Measurements from ENCODE around the gene DPP6. TPM values are rescaled to one million over a fixed set of nuclear protein-coding genes. Genes with fewer than 3 reads are reported as not detected.
"Not testable (repeated sequence)": the region's sequence is repeated elsewhere in the genome, so short reads cannot be mapped to it uniquely, and the experiment has no call there.

The DPP6 gene
- total RNA-seq, 4 donors from 2014 or later, result 1.8 to 33.7 (median 6.4) TPM

DNA sequence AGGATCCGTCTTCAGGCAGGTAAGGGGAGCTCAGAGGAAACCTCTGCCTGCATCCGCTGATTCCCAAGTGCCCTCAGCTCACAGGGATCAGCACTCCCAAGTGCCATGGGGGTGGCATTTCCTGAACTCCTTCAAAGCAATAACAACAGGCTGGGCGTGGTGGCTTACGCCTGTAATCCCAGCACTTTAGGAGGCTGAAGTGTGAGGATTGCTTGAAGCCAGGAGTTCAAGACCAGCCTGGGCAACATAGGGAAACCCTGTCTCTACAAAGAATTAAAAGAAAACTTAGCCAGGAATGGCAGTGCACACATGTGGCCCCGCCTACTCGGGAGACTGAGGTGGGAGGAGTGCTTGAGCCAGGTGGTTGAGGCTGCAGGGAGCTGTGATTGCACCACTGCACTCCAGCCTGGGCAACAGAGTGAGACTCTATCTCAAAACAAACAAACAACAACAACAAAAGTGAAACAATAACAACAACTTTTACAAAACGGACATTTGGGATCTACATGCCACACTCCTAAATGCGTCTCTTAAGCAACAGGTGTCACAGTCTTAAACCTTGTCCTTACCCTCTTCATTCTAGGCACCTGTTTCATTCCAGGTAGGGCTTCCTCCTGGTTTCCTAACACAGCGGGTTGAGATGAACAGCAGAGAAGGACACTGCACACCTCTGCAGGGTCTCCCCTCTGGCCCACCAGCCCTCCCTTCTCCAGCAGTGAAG lies 877.0 kb downstream of the DPP6 start:
- H3K27ac ChIP-seq, result peak overlapping the region; percentile 87 to 95 (median 91)
- H3K4me1 ChIP-seq, result peaks cover 0 to 9% (median 7%) of the 10 kb centered on the region in 4 donors
- peak; percentile 39 for DNase-seq
- intact Hi-C loops (cut with DNase I; ENCODE audit: low total_unique reads) (loop anchor here (10.0 kb wide), 1 partner anchor 416 kb away; no protein-coding TSS in a partner anchor), in situ Hi-C loops (cut with MboI; ENCODE audit: low pct_ligation_motif_present in 1 of 4, low pct_unique_long_range_greater_than_20kb in 1 of 4, low sequenced_read_pairs in 3 of 4) (loop anchor here in 2 of 4 donors (10.0 kb wide), 1 partner anchor 416 kb away; no protein-coding TSS in a partner anchor)
- H3K27me3 ChIP-seq, result no peaks in the 10 kb centered on the region
- WGBS, 2 donors (ENCODE audit: low coverage in 1 of 2), result 42 to 48% methylated on average over 5 to 9 of the region's 9 CpGs
- peak overlapping the region; percentile 33 to 81 (median 48) for H3K4me3 ChIP-seq
- H3K9me3 ChIP-seq, result peaks cover 4 to 5% of the 10 kb centered on the region in 2 donors
- TF ChIP-seq EP300 (IDR thresholded peaks at IDR 0.05; ENCODE audit: low read depth), result no peak
- TF ChIP-seq POLR2AphosphoS5 (IDR thresholded peaks at IDR 0.05), result peak in 1 of 3 donors; percentile 5
- peak; percentile 1 for TF ChIP-seq POLR2A (IDR thresholded peaks at IDR 0.05)
- no peaks in the 10 kb centered on the region for H3K36me3 ChIP-seq

DNA sequence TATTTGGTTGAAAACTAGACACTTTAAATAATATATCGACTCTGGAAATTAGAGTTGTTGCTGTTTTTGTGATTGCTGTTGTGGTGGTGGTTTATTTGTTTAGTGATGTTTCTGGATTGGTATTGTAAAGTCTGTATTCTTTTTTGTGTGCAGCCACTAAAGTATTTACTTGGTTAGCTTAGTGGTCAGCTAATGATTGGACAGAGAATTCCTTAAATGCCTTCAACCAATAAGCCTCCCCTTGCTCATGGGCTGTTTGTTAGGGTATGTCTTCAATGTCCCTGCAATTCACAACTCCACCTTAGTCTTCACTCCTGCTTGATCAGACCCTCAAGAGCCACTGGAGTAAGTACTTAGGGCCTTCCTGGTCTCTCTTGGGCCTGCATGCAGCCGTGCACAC lies 879.7 kb downstream of the DPP6 start:
- 92 to 100% methylated on average over 2 of the region's 2 CpGs for WGBS, 2 donors (ENCODE audit: low coverage in 1 of 2)
- in situ Hi-C loops (cut with MboI; ENCODE audit: low pct_ligation_motif_present in 1 of 4, low pct_unique_long_range_greater_than_20kb in 1 of 4, low sequenced_read_pairs in 3 of 4), result no loop called here

DNA sequence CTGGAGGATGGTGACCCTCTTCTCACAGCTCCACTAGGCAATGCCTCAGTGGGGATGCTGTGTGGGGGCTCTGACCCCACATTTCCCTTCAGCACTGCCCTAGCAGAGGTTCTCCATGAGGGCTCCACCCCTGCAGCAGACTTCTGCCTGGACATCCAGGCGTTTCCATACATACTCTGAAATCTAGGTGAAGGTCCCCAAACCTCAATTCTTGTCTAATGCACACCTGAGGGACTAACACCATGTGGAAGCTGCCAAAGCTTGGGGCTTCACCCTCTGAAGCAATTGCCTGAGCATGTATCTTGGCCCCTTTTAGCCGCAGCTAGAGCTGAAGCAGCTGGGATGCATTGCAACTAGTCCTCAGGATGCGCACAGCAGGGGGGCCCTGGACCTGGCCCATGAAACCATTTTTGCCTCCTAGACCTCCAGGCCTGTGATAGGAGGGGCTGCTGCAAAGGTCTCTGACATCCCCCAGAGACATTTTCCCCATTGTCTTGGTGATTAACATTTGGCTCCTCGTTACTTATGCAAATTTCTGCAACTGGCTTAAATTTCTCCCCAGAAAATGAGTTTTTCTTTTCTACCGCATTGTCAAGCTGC lies 882.3 kb downstream of the DPP6 start:
- H3K36me3 ChIP-seq; H3K27ac ChIP-seq; H3K27me3 ChIP-seq; DNase-seq; H3K4me1 ChIP-seq; intact Hi-C loops (cut with DNase I; ENCODE audit: low total_unique reads); H3K4me3 ChIP-seq; in situ Hi-C loops (cut with MboI; ENCODE audit: low pct_ligation_motif_present in 1 of 4, low pct_unique_long_range_greater_than_20kb in 1 of 4, low sequenced_read_pairs in 3 of 4): not testable (repeated sequence)
- WGBS, 2 donors (ENCODE audit: low coverage in 1 of 2), result 85 to 92% methylated on average over 4 to 5 of the region's 5 CpGs
- H3K9me3 ChIP-seq, result peaks cover 11 to 12% of the 10 kb centered on the region in 2 donors

More for the DNA sequence above, 879.7 kb downstream of the DPP6 start:
- H3K9me3 ChIP-seq, result peaks cover 11 to 12% of the 10 kb centered on the region in 2 donors
- DNase-seq, result no peak
- H3K27me3 ChIP-seq, result no peaks in the 10 kb centered on the region
- no peaks in the 10 kb centered on the region for H3K36me3 ChIP-seq
- intact Hi-C loops (cut with DNase I; ENCODE audit: low total_unique reads), result no loop called here
- no peak overlapping the region for H3K27ac ChIP-seq
- no peak overlapping the region for H3K4me3 ChIP-seq
- TF ChIP-seq POLR2A (IDR thresholded peaks at IDR 0.05), result no peak
- TF ChIP-seq EP300 (IDR thresholded peaks at IDR 0.05; ENCODE audit: low read depth), result no peak
- TF ChIP-seq POLR2AphosphoS5 (IDR thresholded peaks at IDR 0.05), result no peak
- TF ChIP-seq, protein P1, sequence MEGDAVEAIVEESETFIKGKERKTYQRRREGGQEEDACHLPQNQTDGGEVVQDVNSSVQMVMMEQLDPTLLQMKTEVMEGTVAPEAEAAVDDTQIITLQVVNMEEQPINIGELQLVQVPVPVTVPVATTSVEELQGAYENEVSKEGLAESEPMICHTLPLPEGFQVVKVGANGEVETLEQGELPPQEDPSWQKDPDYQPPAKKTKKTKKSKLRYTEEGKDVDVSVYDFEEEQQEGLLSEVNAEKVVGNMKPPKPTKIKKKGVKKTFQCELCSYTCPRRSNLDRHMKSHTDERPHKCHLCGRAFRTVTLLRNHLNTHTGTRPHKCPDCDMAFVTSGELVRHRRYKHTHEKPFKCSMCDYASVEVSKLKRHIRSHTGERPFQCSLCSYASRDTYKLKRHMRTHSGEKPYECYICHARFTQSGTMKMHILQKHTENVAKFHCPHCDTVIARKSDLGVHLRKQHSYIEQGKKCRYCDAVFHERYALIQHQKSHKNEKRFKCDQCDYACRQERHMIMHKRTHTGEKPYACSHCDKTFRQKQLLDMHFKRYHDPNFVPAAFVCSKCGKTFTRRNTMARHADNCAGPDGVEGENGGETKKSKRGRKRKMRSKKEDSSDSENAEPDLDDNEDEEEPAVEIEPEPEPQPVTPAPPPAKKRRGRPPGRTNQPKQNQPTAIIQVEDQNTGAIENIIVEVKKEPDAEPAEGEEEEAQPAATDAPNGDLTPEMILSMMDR (IDR thresholded peaks at IDR 0.05), result no peak
- H3K4me1 ChIP-seq, result peaks cover 0 to 9% (median 7%) of the 10 kb centered on the region in 4 donors

DNA sequence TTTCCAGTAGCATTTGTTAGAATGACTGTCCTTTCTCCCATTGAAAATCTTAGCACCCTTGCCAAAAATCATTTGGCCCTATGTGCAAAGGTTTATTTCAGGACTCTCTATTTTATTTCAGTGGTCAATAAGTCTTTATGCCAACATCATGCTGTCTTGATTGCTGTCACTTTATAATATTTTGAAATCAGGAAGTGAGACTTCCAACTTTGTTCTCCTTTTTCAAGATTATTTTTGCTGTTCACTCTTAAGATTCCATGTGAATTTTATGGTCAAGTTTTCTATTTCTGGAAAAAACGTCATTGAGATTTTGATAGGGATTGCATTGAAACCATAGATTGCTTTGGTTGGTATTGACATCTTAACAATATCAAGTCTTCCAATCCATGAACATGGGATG lies 885.6 kb downstream of the DPP6 start:
- in situ Hi-C loops (cut with MboI; ENCODE audit: low pct_ligation_motif_present in 1 of 4, low pct_unique_long_range_greater_than_20kb in 1 of 4, low sequenced_read_pairs in 3 of 4), result no loop called here
- no peak overlapping the region for H3K27ac ChIP-seq
- TF ChIP-seq POLR2AphosphoS5 (IDR thresholded peaks at IDR 0.05) (no peak), POLR2A (IDR thresholded peaks at IDR 0.05) (no peak), EP300 (IDR thresholded peaks at IDR 0.05; ENCODE audit: low read depth) (no peak)
- TF ChIP-seq, protein P1 (IDR thresholded peaks at IDR 0.05), result no peak
- H3K27me3 ChIP-seq, result no peaks in the 10 kb centered on the region
- DNase-seq, result no peak
- intact Hi-C loops (cut with DNase I; ENCODE audit: low total_unique reads), result no loop called here
- no peak overlapping the region for H3K4me3 ChIP-seq
- no peaks in the 10 kb centered on the region for H3K4me1 ChIP-seq
- H3K9me3 ChIP-seq, result peaks cover 11 to 12% of the 10 kb centered on the region in 2 donors
- WGBS, 2 donors (ENCODE audit: low coverage in 1 of 2), result 67 to 84% methylated on average over 1 of the region's 1 CpG
- H3K36me3 ChIP-seq, result no peaks in the 10 kb centered on the region

DNA sequence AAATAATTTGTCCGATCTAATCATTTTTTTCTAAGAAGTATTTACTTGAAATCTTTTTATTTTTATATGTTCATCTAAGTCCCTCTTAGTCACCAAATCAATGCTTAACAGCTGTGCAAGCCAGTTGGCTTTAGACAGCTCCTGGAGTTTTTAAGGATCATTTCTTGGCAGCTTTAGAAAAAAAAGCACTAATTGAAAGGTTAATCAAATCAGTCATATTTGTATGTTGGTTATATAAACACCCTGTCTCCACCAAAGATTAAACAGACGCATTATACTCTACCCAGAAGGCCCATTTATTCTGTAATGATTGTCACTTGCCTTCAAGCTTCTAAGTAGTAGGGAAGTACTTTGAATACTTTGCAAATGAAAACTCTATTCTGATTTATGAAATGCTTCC lies 890.5 kb downstream of the DPP6 start:
- 81% methylated on average over 2 of the region's 2 CpGs for WGBS, 2 donors (ENCODE audit: low coverage in 1 of 2)
- no peak overlapping the region for H3K27ac ChIP-seq
- H3K27me3 ChIP-seq, result no peaks in the 10 kb centered on the region
- no peak overlapping the region for H3K4me3 ChIP-seq
- H3K9me3 ChIP-seq, result no peaks in the 10 kb centered on the region
- DNase-seq, result no peak
- TF ChIP-seq POLR2A (IDR thresholded peaks at IDR 0.05), result no peak
- TF ChIP-seq POLR2AphosphoS5 (IDR thresholded peaks at IDR 0.05), result no peak
- no peak for TF ChIP-seq EP300 (IDR thresholded peaks at IDR 0.05; ENCODE audit: low read depth)
- TF ChIP-seq, protein P1 (IDR thresholded peaks at IDR 0.05), result no peak
- in situ Hi-C loops (cut with MboI; ENCODE audit: low pct_ligation_motif_present in 1 of 4, low pct_unique_long_range_greater_than_20kb in 1 of 4, low sequenced_read_pairs in 3 of 4) (no loop called here), intact Hi-C loops (cut with DNase I; ENCODE audit: low total_unique reads) (no loop called here)
- no peaks in the 10 kb centered on the region for H3K4me1 ChIP-seq
- peaks cover 0 to 31% (median 10%) of the 10 kb centered on the region in 4 donors for H3K36me3 ChIP-seq

Data from transverse colon (tissue), 4 donors.